ENCODE data around the gene PCDHB8.
"Not testable (repeated sequence)": the region's sequence is repeated elsewhere in the genome, so short reads cannot be mapped to it uniquely, and the experiment has no call there.

PCDHB8 gene

DNA sequence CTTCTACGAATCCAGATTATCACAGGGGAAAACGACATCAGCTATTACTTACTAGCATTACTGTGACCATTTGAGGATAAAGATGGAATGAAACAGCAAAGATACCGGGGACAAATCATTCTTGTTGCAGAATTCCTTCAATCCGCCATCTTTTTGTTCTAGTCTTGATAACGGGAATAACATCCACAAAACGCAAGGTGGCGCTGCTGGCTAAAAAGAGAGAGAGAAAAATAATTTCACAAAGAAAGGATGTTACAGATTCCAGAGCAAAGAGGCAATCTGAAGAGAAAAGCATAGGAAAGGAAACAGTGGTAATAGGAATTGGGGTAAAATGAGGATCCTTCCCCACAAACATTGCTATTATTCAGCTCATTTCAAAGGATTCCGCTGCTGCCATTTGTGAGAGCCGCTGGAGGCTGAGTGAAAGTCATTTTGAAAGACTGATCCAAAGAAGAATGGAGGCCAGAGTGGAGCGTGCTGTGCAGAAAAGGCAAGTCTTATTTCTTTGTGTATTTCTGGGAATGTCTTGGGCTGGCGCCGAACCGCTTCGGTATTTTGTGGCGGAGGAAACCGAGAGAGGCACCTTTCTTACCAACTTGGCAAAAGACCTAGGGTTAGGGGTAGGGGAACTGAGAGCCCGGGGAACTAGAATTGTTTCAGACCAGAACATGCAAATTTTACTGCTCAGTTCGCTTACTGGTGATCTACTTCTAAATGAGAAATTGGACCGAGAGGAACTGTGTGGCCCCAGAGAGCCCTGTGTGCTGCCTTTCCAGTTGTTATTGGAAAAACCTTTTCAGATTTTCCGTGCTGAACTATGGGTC is 5.0 kb upstream of the PCDHB8 start, which contains the start of gene PCDHB7:
TSS of gene PCDHB7 (plus strand) at position 264 of the 824 bp plus-strand sequence. CDS start at position 456, 192 bp downstream.
- Histone ChIP-seq H3K4me3 (no peak within 1 kb of the TSS), H3K36me3 (replicated peaks) (no peaks in the 10 kb centered on the region), H3K9me3 (no peaks in the 10 kb centered on the region), H3K4me1 (no peaks in the 10 kb centered on the region), H3K27me3 (ENCODE audit: low read depth) (no peaks in the 10 kb centered on the region)
- in situ Hi-C loops (cut with MboI; ENCODE audit: low sequenced_read_pairs), result no loop called here
- DNase-seq (ENCODE audit: low spot score in 2 of 2), result peak; percentile 32 to 65

GRCh38 chr5:141174291-141175104 is 3.1 kb upstream of the PCDHB8 start:
- H3K36me3 ChIP-seq (replicated peaks); in situ Hi-C loops (cut with MboI; ENCODE audit: low sequenced_read_pairs); H3K4me1 ChIP-seq; DNase-seq (ENCODE audit: low spot score in 2 of 2); H3K9me3 ChIP-seq; H3K4me3 ChIP-seq; H3K27me3 ChIP-seq (ENCODE audit: low read depth): not testable (repeated sequence)

DNA sequence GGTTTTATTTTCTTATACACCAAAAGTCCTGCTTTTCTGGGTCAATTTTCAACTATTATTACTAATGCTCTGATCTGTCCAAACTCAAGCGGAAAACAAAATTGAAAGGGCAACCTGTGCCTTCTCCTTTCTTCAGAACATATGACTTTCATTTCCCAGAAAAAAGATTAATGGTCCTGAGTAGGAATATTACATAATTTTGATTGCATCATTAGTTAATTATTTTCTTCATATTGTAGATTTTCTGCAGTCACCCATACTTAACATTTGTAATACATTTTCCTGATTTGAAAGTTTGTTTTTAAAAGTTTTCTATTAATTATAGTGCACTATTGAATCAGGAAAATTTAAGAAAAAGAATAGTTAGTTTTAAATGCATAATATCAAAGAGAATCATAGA is 1.7 kb upstream of the PCDHB8 start:
- no peak for DNase-seq (ENCODE audit: low spot score in 2 of 2)
- in situ Hi-C loops (cut with MboI; ENCODE audit: low sequenced_read_pairs), result no loop called here
- no peaks in the 10 kb centered on the region for H3K9me3 ChIP-seq
- no peak overlapping the region for H3K4me3 ChIP-seq
- no peaks in the 10 kb centered on the region for H3K27me3 ChIP-seq (ENCODE audit: low read depth)
- H3K36me3 ChIP-seq (replicated peaks), result no peaks in the 10 kb centered on the region
- no peaks in the 10 kb centered on the region for H3K4me1 ChIP-seq

- H3K4me1 ChIP-seq; H3K4me3 ChIP-seq; H3K27me3 ChIP-seq (ENCODE audit: low read depth); DNase-seq (ENCODE audit: low spot score in 2 of 2); H3K9me3 ChIP-seq; H3K36me3 ChIP-seq (replicated peaks); in situ Hi-C loops (cut with MboI; ENCODE audit: low sequenced_read_pairs): not testable (repeated sequence)
Observed at GRCh38 chr5:141179371-141179770, 1.8 kb downstream of the PCDHB8 start.

GRCh38 chr5:141179876-141180275 is 2.3 kb downstream of the PCDHB8 start:
- H3K4me1 ChIP-seq; H3K36me3 ChIP-seq (replicated peaks); H3K9me3 ChIP-seq; H3K4me3 ChIP-seq; H3K27me3 ChIP-seq (ENCODE audit: low read depth); DNase-seq (ENCODE audit: low spot score in 2 of 2); in situ Hi-C loops (cut with MboI; ENCODE audit: low sequenced_read_pairs): not testable (repeated sequence)

- Histone ChIP-seq H3K4me1 (no peaks in the 10 kb centered on the region), H3K36me3 (replicated peaks) (no peaks in the 10 kb centered on the region), H3K27me3 (ENCODE audit: low read depth) (no peaks in the 10 kb centered on the region), H3K4me3 (no peak overlapping the region), H3K9me3 (no peaks in the 10 kb centered on the region; the same call in 1 of the 2 replicates)
- no peak for DNase-seq (ENCODE audit: low spot score in 2 of 2)
- in situ Hi-C loops (cut with MboI; ENCODE audit: low sequenced_read_pairs), result no loop called here
Observed at GRCh38 chr5:141180313-141180712, 2.7 kb downstream of the PCDHB8 start.

GRCh38 chr5:141182248-141182647 is 4.7 kb downstream of the PCDHB8 start, which contains the start of gene PCDHB16:
Gene PCDHB16, plus strand, starts transcription at chr5:141182387. Its CDS starts 173 bp downstream, at chr5:141182560.
- DNase-seq (ENCODE audit: low spot score in 2 of 2), result no peak
- H3K4me1 ChIP-seq, result no peaks in the 10 kb centered on the region
- H3K27me3 ChIP-seq (ENCODE audit: low read depth), result no peaks in the 10 kb centered on the region
- in situ Hi-C loops (cut with MboI; ENCODE audit: low sequenced_read_pairs), result no loop called here
- H3K9me3 ChIP-seq, result no peaks in the 10 kb centered on the region; the same call in 1 of the 2 replicates
- no peak within 1 kb of the TSS for H3K4me3 ChIP-seq
- H3K36me3 ChIP-seq (replicated peaks), result no peaks in the 10 kb centered on the region

- H3K9me3 ChIP-seq; H3K4me3 ChIP-seq; in situ Hi-C loops (cut with MboI; ENCODE audit: low sequenced_read_pairs); DNase-seq (ENCODE audit: low spot score in 2 of 2); H3K36me3 ChIP-seq (replicated peaks); H3K4me1 ChIP-seq; H3K27me3 ChIP-seq (ENCODE audit: low read depth): not testable (repeated sequence)
Observed at GRCh38 chr5:141184117-141184855, 6.7 kb downstream of the PCDHB8 start.

DNA sequence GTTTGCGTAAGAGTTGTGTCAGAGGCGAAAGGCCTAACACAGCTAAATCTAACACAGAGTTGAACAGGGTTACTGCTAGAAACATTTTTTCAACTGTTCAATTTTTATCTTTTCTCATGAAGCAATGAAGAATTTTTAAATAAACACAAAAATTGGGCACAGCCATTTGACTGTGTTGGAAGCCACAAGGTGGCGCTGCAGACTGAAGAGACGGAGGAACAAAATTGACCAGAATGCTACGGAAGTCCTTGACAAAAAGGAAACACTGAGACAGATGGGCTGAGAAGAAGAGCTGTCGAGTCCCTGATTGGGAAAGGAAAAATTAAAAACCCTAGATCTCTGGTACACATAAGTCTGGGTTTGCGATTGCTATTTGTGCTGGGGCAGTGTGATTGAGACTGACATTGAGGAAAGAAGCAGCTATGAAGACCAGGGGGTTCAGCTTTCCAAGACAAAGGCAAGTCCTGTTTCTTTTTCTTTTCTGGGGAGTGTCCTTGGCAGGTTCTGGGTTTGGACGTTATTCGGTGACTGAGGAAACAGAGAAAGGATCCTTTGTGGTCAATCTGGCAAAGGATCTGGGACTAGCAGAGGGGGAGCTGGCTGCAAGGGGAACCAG is 9.4 kb downstream of the PCDHB8 start, which contains the start of gene PCDHB9:
TSS of gene PCDHB9 (plus strand) at position 265 of the 616 bp plus-strand sequence. CDS start at position 423, 158 bp downstream.
- in situ Hi-C loops (cut with MboI; ENCODE audit: low sequenced_read_pairs), result no loop called here
- H3K4me3 ChIP-seq, result no peak within 1 kb of the TSS

DNA sequence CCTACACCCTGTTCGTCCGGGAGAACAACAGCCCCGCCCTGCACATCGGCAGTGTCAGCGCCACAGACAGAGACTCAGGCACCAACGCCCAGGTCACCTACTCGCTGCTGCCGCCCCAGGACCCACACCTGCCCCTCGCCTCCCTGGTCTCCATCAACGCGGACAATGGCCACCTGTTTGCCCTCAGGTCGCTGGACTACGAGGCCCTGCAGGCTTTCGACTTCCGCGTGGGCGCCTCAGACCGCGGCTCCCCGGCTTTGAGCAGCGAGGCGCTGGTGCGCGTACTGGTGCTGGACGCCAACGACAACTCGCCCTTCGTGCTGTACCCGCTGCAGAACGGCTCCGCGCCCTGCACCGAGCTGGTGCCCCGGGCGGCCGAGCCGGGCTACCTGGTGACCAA is 11.1 kb downstream of the PCDHB8 start:
- H3K9me3 ChIP-seq; H3K36me3 ChIP-seq (replicated peaks); H3K27me3 ChIP-seq (ENCODE audit: low read depth); DNase-seq (ENCODE audit: low spot score in 2 of 2); H3K4me1 ChIP-seq; in situ Hi-C loops (cut with MboI; ENCODE audit: low sequenced_read_pairs); H3K4me3 ChIP-seq: not testable (repeated sequence)

More for the DNA sequence above, 9.4 kb downstream of the PCDHB8 start, which contains the start of gene PCDHB9:
- H3K9me3 ChIP-seq, result no peaks in the 10 kb centered on the region
- no peaks in the 10 kb centered on the region for H3K36me3 ChIP-seq (replicated peaks)
- H3K4me1 ChIP-seq, result no peaks in the 10 kb centered on the region
- peak; percentile 23 to 67 for DNase-seq (ENCODE audit: low spot score in 2 of 2)
- H3K27me3 ChIP-seq (ENCODE audit: low read depth), result no peaks in the 10 kb centered on the region

DNA sequence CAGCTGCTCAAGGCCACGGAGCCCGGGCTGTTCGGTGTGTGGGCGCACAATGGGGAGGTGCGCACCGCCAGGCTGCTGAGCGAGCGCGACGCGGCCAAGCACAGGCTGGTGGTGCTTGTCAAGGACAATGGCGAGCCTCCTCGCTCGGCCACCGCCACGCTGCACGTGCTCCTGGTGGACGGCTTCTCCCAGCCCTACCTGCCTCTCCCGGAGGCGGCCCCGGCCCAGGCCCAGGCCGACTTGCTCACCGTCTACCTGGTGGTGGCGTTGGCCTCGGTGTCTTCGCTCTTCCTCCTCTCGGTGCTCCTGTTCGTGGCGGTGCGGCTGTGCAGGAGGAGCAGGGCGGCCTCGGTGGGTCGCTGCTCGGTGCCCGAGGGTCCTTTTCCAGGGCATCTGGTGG is 11.5 kb downstream of the PCDHB8 start:
- H3K4me1 ChIP-seq; H3K4me3 ChIP-seq; DNase-seq (ENCODE audit: low spot score in 2 of 2); H3K9me3 ChIP-seq; in situ Hi-C loops (cut with MboI; ENCODE audit: low sequenced_read_pairs); H3K27me3 ChIP-seq (ENCODE audit: low read depth); H3K36me3 ChIP-seq (replicated peaks): not testable (repeated sequence)

GRCh38 chr5:141192110-141192725 is 14.6 kb downstream of the PCDHB8 start, which contains the start of gene PCDHB10:
Gene PCDHB10, plus strand, starts transcription at chr5:141192353. Its CDS starts 200 bp downstream, at chr5:141192553.
- Histone ChIP-seq H3K27me3 (ENCODE audit: low read depth) (no peaks in the 10 kb centered on the region), H3K4me1 (no peaks in the 10 kb centered on the region), H3K36me3 (replicated peaks) (no peaks in the 10 kb centered on the region), H3K9me3 (no peaks in the 10 kb centered on the region), H3K4me3 (no peak within 1 kb of the TSS)
- DNase-seq (ENCODE audit: low spot score in 2 of 2), result peak; percentile 39 to 77
- in situ Hi-C loops (cut with MboI; ENCODE audit: low sequenced_read_pairs), result no loop called here

GRCh38 chr5:141194332-141194731 is 16.7 kb downstream of the PCDHB8 start:
- H3K4me1 ChIP-seq; H3K4me3 ChIP-seq; in situ Hi-C loops (cut with MboI; ENCODE audit: low sequenced_read_pairs); H3K36me3 ChIP-seq (replicated peaks); H3K9me3 ChIP-seq; DNase-seq (ENCODE audit: low spot score in 2 of 2); H3K27me3 ChIP-seq (ENCODE audit: low read depth): not testable (repeated sequence)

Data from HAP-1 (cell line).